ENCODE data around the gene GPLD1.
"Not testable (repeated sequence)": the region's sequence is repeated elsewhere in the genome, so short reads cannot be mapped to it uniquely, and the experiment has no call there.

DNA sequence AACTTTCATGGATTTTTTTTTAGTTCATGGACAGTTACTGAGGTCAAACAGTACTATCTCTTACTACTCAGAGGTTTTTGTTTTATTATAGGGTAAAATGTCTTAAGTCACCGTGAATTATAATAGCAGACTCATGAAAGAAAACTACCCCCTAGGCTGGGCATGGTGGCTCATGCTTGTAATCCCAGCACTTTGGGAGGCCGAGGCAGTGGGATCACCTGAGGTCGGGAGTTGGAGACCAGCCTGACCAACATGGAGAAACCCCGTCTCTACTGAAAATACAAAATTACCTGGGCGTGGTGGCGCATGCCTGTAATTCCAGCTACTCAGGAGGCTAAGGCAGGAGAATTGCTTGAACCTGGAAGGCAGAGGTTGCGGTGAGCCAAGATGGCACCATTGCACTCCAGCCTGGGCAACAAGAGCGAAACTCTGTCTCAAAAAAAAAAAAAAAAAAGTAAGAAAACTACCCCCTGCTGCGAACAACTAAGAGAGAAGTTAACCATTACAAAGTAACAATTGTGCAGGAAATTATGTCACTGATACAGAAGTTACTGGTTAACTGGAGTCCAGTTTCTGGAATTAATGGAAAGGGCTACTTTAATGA lies 106.4 kb downstream of the GPLD1 start:
- TF ChIP-seq POLR2A (IDR thresholded peaks at IDR 0.05), result not testable (repeated sequence)
- TF ChIP-seq, protein P1, sequence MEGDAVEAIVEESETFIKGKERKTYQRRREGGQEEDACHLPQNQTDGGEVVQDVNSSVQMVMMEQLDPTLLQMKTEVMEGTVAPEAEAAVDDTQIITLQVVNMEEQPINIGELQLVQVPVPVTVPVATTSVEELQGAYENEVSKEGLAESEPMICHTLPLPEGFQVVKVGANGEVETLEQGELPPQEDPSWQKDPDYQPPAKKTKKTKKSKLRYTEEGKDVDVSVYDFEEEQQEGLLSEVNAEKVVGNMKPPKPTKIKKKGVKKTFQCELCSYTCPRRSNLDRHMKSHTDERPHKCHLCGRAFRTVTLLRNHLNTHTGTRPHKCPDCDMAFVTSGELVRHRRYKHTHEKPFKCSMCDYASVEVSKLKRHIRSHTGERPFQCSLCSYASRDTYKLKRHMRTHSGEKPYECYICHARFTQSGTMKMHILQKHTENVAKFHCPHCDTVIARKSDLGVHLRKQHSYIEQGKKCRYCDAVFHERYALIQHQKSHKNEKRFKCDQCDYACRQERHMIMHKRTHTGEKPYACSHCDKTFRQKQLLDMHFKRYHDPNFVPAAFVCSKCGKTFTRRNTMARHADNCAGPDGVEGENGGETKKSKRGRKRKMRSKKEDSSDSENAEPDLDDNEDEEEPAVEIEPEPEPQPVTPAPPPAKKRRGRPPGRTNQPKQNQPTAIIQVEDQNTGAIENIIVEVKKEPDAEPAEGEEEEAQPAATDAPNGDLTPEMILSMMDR (IDR thresholded peaks at IDR 0.05), result not testable (repeated sequence)
